Uterus (tissue), 2 donors: ENCODE measurements around the gene ETS1.

Experiments used
- POLR2A ChIP-seq, 2 donors: fragments of 450-650 bp; IDR thresholded peaks; one replicate each; pipeline ENCODE4 v1.6.1; 2016; ENCODE audit warnings: antibody characterized with exemption in 2 of 2, mild to moderate bottlenecking in 1 of 2, moderate library complexity in 1 of 2
- TF ChIP-seq, protein P1 (sequence below), 4 experiments: fragments of 200-600 bp in 2 of 4; fragments of 450-650 bp in 2 of 4; sonication (generic) in 2 of 4; IDR thresholded peaks; one replicate each; pipeline ENCODE4 v1.5.1; 2016 to 2019; ENCODE audit warnings: antibody characterized with exemption in 4 of 4, mild to moderate bottlenecking in 2 of 4, moderate library complexity in 1 of 4

DNA sequence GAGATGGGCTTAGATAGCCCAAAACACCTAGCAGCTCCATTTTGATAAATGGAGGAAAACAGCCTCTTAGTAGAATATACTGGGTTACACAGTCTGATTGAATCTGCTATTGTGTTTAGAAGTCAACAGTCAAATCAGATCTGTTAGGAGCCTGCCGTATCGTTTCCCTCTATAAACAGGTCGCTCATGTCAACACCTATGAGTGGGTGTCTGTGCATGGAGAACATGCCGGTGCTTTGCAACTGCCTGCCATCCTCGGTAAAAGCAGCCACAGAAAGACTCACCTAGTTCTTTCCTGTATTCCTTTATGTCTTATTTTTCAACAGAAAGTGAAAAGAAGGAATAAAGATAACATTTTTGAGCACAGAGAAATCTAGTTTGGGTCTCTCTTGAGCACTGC, 99.4 kb downstream of the ETS1 start:
- TF ChIP-seq, protein P1, sequence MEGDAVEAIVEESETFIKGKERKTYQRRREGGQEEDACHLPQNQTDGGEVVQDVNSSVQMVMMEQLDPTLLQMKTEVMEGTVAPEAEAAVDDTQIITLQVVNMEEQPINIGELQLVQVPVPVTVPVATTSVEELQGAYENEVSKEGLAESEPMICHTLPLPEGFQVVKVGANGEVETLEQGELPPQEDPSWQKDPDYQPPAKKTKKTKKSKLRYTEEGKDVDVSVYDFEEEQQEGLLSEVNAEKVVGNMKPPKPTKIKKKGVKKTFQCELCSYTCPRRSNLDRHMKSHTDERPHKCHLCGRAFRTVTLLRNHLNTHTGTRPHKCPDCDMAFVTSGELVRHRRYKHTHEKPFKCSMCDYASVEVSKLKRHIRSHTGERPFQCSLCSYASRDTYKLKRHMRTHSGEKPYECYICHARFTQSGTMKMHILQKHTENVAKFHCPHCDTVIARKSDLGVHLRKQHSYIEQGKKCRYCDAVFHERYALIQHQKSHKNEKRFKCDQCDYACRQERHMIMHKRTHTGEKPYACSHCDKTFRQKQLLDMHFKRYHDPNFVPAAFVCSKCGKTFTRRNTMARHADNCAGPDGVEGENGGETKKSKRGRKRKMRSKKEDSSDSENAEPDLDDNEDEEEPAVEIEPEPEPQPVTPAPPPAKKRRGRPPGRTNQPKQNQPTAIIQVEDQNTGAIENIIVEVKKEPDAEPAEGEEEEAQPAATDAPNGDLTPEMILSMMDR (IDR thresholded peaks at IDR 0.05) = no peak
- TF ChIP-seq POLR2A (IDR thresholded peaks at IDR 0.05) = no peak
